Trophoblast cell (in vitro differentiated cells and primary cell): ENCODE measurements around the gene ANKRD33.

Experiments
- DNase-seq, 2 donors: peaks; one replicate each; pipeline ENCODE4 v3.0.0-alpha.2; 2016
- H2AFZ ChIP-seq: 2 replicates; pipeline ENCODE4 v1.6.1; 2013; ENCODE audit warnings: low read length, moderate library complexity, mild to moderate bottlenecking; ENCODE audit not compliant: insufficient read depth, poor library complexity
- H2AK5ac ChIP-seq: 2 replicates; pipeline ENCODE4 v1.6.1; 2013; ENCODE audit warnings: mild to moderate bottlenecking, low read length
- H2BK120ac ChIP-seq: 2 replicates; pipeline ENCODE4 v1.6.1; 2013; ENCODE audit warnings: low read length, mild to moderate bottlenecking, moderate library complexity; ENCODE audit not compliant: insufficient read depth, poor library complexity
- H2BK12ac ChIP-seq: 2 replicates; pipeline ENCODE4 v1.6.1; 2013; ENCODE audit warnings: mild to moderate bottlenecking, low read length, moderate library complexity
- H2BK5ac ChIP-seq: 2 replicates; pipeline ENCODE4 v1.6.1; 2013; ENCODE audit warnings: low read length, low read depth, moderate library complexity, mild to moderate bottlenecking; ENCODE audit not compliant: poor library complexity
- H3K14ac ChIP-seq: 2 replicates; pipeline ENCODE4 v1.6.1; 2013; ENCODE audit warnings: mild to moderate bottlenecking, low read length
- H3K18ac ChIP-seq: 2 replicates; pipeline ENCODE4 v1.6.1; 2013; ENCODE audit warnings: mild to moderate bottlenecking, low read length
- H3K23ac ChIP-seq: 2 replicates; pipeline ENCODE4 v1.6.1; 2013; ENCODE audit warnings: low read length
- H3K27ac ChIP-seq: 2 replicates; pipeline ENCODE4 v1.5.1; 2013; ENCODE audit warnings: low read depth, mild to moderate bottlenecking, inconsistent platforms, low read length, moderate library complexity
- H3K27me3 ChIP-seq: 2 replicates; pipeline ENCODE4 v1.6.1; 2013; ENCODE audit warnings: inconsistent platforms, mild to moderate bottlenecking, low read length, moderate library complexity; ENCODE audit not compliant: insufficient read depth
- H3K36me3 ChIP-seq, 2 experiments: 1 replicate in 1 of 2; 2 replicates in 1 of 2; pipeline ENCODE4 v1.6.1; 2013; ENCODE audit warnings: low read length in 2 of 2, mild to moderate bottlenecking in 2 of 2, moderate library complexity in 1 of 2; ENCODE audit not compliant: insufficient read depth in 2 of 2, control insufficient read depth in 1 of 2
- H3K4ac ChIP-seq: 2 replicates; pipeline ENCODE4 v1.6.1; 2013; ENCODE audit warnings: low read depth, mild to moderate bottlenecking, low read length, moderate library complexity
- H3K4me1 ChIP-seq, 2 experiments: 1 replicate in 1 of 2; 2 replicates in 1 of 2; pipeline ENCODE4 v1.6.1; 2013; ENCODE audit warnings: low read length in 2 of 2, mild to moderate bottlenecking in 2 of 2, moderate library complexity in 1 of 2; ENCODE audit not compliant: insufficient read depth in 2 of 2, control insufficient read depth in 1 of 2
- H3K4me2 ChIP-seq: 2 replicates; pipeline ENCODE4 v1.6.1; 2013; ENCODE audit warnings: inconsistent platforms, mild to moderate bottlenecking, low read length, moderate library complexity
- H3K4me3 ChIP-seq: 2 replicates; pipeline ENCODE4 v1.5.1; 2013; ENCODE audit warnings: mild to moderate bottlenecking, low read depth, low read length, inconsistent platforms
- H3K79me1 ChIP-seq: one replicate; pipeline ENCODE4 v1.6.1; 2013; ENCODE audit warnings: low read length
- H3K79me2 ChIP-seq: 2 replicates; pipeline ENCODE4 v1.6.1; 2013; ENCODE audit warnings: low read length, mild to moderate bottlenecking; ENCODE audit not compliant: control insufficient read depth, insufficient read depth, poor library complexity
- H3K9ac ChIP-seq: 2 replicates; pipeline ENCODE4 v1.6.1; 2013; ENCODE audit warnings: mild to moderate bottlenecking, low read length
- H3K9me3 ChIP-seq: 2 replicates; pipeline ENCODE4 v1.6.1; 2013; ENCODE audit warnings: low read depth, mild to moderate bottlenecking, control low read depth, inconsistent platforms, low read length; ENCODE audit not compliant: insufficient read depth
- H4K12ac ChIP-seq: 2 replicates; pipeline ENCODE4 v1.6.1; 2013; ENCODE audit warnings: low read depth, mild to moderate bottlenecking, low read length, moderate library complexity
- H4K8ac ChIP-seq: 2 replicates; pipeline ENCODE4 v1.6.1; 2013; ENCODE audit warnings: low read depth, mild to moderate bottlenecking, low read length, moderate library complexity
- H4K91ac ChIP-seq: one replicate; pipeline ENCODE4 v1.6.1; 2013; ENCODE audit warnings: low read depth, mild to moderate bottlenecking, low read length, moderate library complexity
- WGBS: extraction: QIAGEN DNeasy Blood & Tissue Kit; methylation state at CpG from one replicate; pipeline ENCODE4 v1.1.7; 2013; ENCODE audit warnings: missing lambda C conversion rate; ENCODE audit not compliant: insufficient read length, insufficient coverage; ENCODE audit errors: extremely low coverage; 5-methylcytosine and 5-hydroxymethylcytosine counted together

Gene ANKRD33

DNA sequence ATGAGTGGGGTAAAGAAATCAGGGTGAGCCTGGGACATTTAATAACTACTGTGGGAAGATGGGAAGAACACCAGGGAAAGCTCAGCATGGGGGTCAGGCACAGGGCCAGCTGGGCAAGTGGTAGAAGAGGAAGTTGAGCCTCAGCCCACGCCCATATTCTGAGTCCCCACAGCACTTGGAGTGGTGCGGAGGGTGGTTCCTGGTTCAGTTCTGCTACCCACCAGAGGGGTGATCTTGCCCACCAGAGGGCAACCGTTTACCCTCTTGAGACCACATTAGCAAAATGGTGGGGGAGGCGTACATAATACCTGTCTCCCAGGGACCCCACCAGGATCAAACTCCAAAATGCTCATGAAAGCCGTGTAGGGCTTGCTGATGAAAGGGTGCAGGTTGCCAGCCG is 16.8 kb upstream of the ANKRD33 start:
- no peak overlapping the region for H3K18ac ChIP-seq
- no peak overlapping the region for H3K9ac ChIP-seq
- WGBS: no CpG with 5 or more reads among the region's 6 CpGs
- no peak overlapping the region for H3K4me2 ChIP-seq
- no peak overlapping the region for H3K4me3 ChIP-seq
- no peak overlapping the region for H2BK120ac ChIP-seq
- no peaks in the 10 kb centered on the region for H3K79me2 ChIP-seq
- H2AFZ ChIP-seq: no peak overlapping the region
- H3K4ac ChIP-seq: no peak overlapping the region
- H2BK12ac ChIP-seq: no peak overlapping the region
- no peak overlapping the region for H4K12ac ChIP-seq
- H3K4me1 ChIP-seq: peaks cover 17 to 22% of the 10 kb centered on the region in 2 experiments
- DNase-seq: no peak
- no peak overlapping the region for H4K91ac ChIP-seq
- H3K14ac ChIP-seq: no peak overlapping the region
- no peak overlapping the region for H2AK5ac ChIP-seq
- H3K79me1 ChIP-seq: peaks cover 18% of the 10 kb centered on the region
- H3K27me3 ChIP-seq: no peaks in the 10 kb centered on the region
- no peaks in the 10 kb centered on the region for H3K9me3 ChIP-seq
- no peak overlapping the region for H3K27ac ChIP-seq
- H2BK5ac ChIP-seq: no peak overlapping the region
- H3K23ac ChIP-seq: no peak overlapping the region
- H4K8ac ChIP-seq: no peak overlapping the region
- no peaks in the 10 kb centered on the region for H3K36me3 ChIP-seq

GRCh38 chr12:51871918-51872688 is 15.8 kb upstream of the ANKRD33 start:
- H2BK120ac ChIP-seq: no peak overlapping the region
- no peak overlapping the region for H3K14ac ChIP-seq
- H3K18ac ChIP-seq: no peak overlapping the region
- no peak overlapping the region for H3K4ac ChIP-seq
- no peak for DNase-seq
- no peaks in the 10 kb centered on the region for H3K27me3 ChIP-seq
- no peak overlapping the region for H2BK5ac ChIP-seq
- no peaks in the 10 kb centered on the region for H3K79me2 ChIP-seq
- no peak overlapping the region for H3K4me3 ChIP-seq
- H4K8ac ChIP-seq: no peak overlapping the region
- H2AK5ac ChIP-seq: no peak overlapping the region
- H3K79me1 ChIP-seq: peaks cover 16% of the 10 kb centered on the region
- H3K4me1 ChIP-seq: peaks cover 15 to 20% of the 10 kb centered on the region in 2 experiments
- no peak overlapping the region for H2AFZ ChIP-seq
- no peaks in the 10 kb centered on the region for H3K9me3 ChIP-seq
- no peak overlapping the region for H4K91ac ChIP-seq
- H3K9ac ChIP-seq: no peak overlapping the region
- no peak overlapping the region for H2BK12ac ChIP-seq
- no peak overlapping the region for H4K12ac ChIP-seq
- no peak overlapping the region for H3K27ac ChIP-seq
- H3K23ac ChIP-seq: no peak overlapping the region
- H3K36me3 ChIP-seq: no peaks in the 10 kb centered on the region
- H3K4me2 ChIP-seq: no peak overlapping the region
- WGBS: no CpG with 5 or more reads among the region's 17 CpGs

- Histone ChIP-seq H3K27me3 (no peaks in the 10 kb centered on the region), H3K36me3 (no peaks in the 10 kb centered on the region), H2BK120ac (no peak overlapping the region), H3K14ac (no peak overlapping the region), H4K12ac (no peak overlapping the region), H2AK5ac (no peak overlapping the region), H3K18ac (no peak overlapping the region), H3K79me2 (no peaks in the 10 kb centered on the region), H4K8ac (no peak overlapping the region), H2BK5ac (no peak overlapping the region), H4K91ac (no peak overlapping the region), H2AFZ (no peak overlapping the region), H3K4ac (no peak overlapping the region), H2BK12ac (no peak overlapping the region), H3K27ac (no peak overlapping the region), H3K4me1 (peaks cover 15 to 20% of the 10 kb centered on the region in 2 experiments), H3K4me2 (no peak overlapping the region), H3K9ac (no peak overlapping the region), H3K4me3 (no peak overlapping the region), H3K79me1 (peaks cover 16% of the 10 kb centered on the region), H3K9me3 (no peaks in the 10 kb centered on the region), H3K23ac (no peak overlapping the region)
- WGBS: no CpG with 5 or more reads among the region's 3 CpGs
- no peak for DNase-seq
Observed at GRCh38 chr12:51872689-51872981, 15.3 kb upstream of the ANKRD33 start.

- Histone ChIP-seq H2BK120ac (no peak overlapping the region), H3K4ac (no peak overlapping the region), H3K27ac (no peak overlapping the region), H4K8ac (no peak overlapping the region), H3K23ac (no peak overlapping the region), H4K12ac (no peak overlapping the region), H2BK5ac (no peak overlapping the region), H3K9ac (no peak overlapping the region), H2BK12ac (no peak overlapping the region), H2AFZ (no peak overlapping the region), H3K79me1 (peaks cover 12% of the 10 kb centered on the region), H3K4me1 (peaks cover 9 to 16% of the 10 kb centered on the region in 2 experiments), H3K14ac (no peak overlapping the region), H2AK5ac (no peak overlapping the region), H3K79me2 (no peaks in the 10 kb centered on the region), H3K4me2 (no peak overlapping the region), H3K18ac (no peak overlapping the region), H3K4me3 (no peak overlapping the region), H3K36me3 (no peaks in the 10 kb centered on the region), H4K91ac (no peak overlapping the region), H3K9me3 (no peaks in the 10 kb centered on the region), H3K27me3 (no peaks in the 10 kb centered on the region)
- no CpG with 5 or more reads among the region's 8 CpGs for WGBS
- no peak for DNase-seq
Observed at GRCh38 chr12:51873251-51873994, 14.5 kb upstream of the ANKRD33 start.
